HepG2 (cell line): ENCODE measurements around the gene TPRX1. TPM values are rescaled to one million over a fixed set of nuclear protein-coding genes. Genes with fewer than 3 reads are reported as not detected.

Experiments
- DZIP1 ChIP-seq: sonication (generic); formaldehyde crosslinking; IDR thresholded peaks from 2 replicates; pipeline ENCODE4 v1.5.0; 2020; ENCODE audit warnings: mild to moderate bottlenecking, missing genetic modification reagents
- EEA1 ChIP-seq: sonication (generic); formaldehyde crosslinking; IDR thresholded peaks from 2 replicates; pipeline ENCODE4 v1.5.1; 2020; ENCODE audit warnings: mild to moderate bottlenecking, missing genetic modification reagents, borderline replicate concordance
- FOSL2 ChIP-seq: sonication (generic); formaldehyde crosslinking; IDR thresholded peaks from 2 replicates; pipeline ENCODE4 v1.4.0; 2020; ENCODE audit warnings: missing genetic modification reagents
- FOXO4 ChIP-seq: sonication (generic); formaldehyde crosslinking; conservative IDR thresholded peaks from 2 replicates; pipeline ENCODE4 v1.8.1; 2023; ENCODE audit warnings: missing genetic modification reagents
- GATAD1 ChIP-seq: IDR thresholded peaks from 2 replicates; pipeline ENCODE4 v1.6.1; 2016; ENCODE audit warnings: missing genetic modification reagents, missing compliant biosample characterization
- HOXA3 ChIP-seq: sonication (generic); formaldehyde crosslinking; IDR thresholded peaks from 2 replicates; pipeline ENCODE4 v1.5.0; 2020; ENCODE audit warnings: missing genetic modification reagents
- JUN ChIP-seq: sonication (generic); formaldehyde crosslinking; IDR thresholded peaks from 2 replicates; pipeline ENCODE4 v1.4.0; 2020; ENCODE audit warnings: mild to moderate bottlenecking, missing genetic modification reagents
- SNAPC4 ChIP-seq: sonication (generic); formaldehyde crosslinking; IDR thresholded peaks from 2 replicates; pipeline ENCODE4 v1.4.0; 2020; ENCODE audit warnings: mild to moderate bottlenecking, missing genetic modification reagents
- THYN1 ChIP-seq: sonication (generic); formaldehyde crosslinking; IDR thresholded peaks from 2 replicates; pipeline ENCODE4 v1.8.1; 2023; ENCODE audit warnings: low read depth, mild to moderate bottlenecking, moderate library complexity, missing genetic modification reagents, borderline replicate concordance
- ZBTB1 ChIP-seq: sonication (generic); formaldehyde crosslinking; IDR thresholded peaks from 2 replicates; pipeline ENCODE4 v1.4.0; 2020; ENCODE audit warnings: missing genetic modification reagents, borderline replicate concordance
- ZNF256 ChIP-seq: sonication (generic); formaldehyde crosslinking; conservative IDR thresholded peaks from 2 replicates; pipeline ENCODE4 v1.4.0; 2020; ENCODE audit warnings: missing genetic modification reagents
- ZNF512B ChIP-seq: sonication (generic); formaldehyde crosslinking; IDR thresholded peaks from 2 replicates; pipeline ENCODE4 v1.5.1; 2020; ENCODE audit warnings: missing genetic modification reagents, mild to moderate bottlenecking, borderline replicate concordance
- ZNF816 ChIP-seq: sonication (generic); formaldehyde crosslinking; IDR thresholded peaks from 2 replicates; pipeline ENCODE4 v1.8.0; 2022; ENCODE audit warnings: missing genetic modification reagents, mild to moderate bottlenecking, borderline replicate concordance
- ZZZ3 ChIP-seq: sonication (generic); formaldehyde crosslinking; IDR thresholded peaks from 2 replicates; pipeline ENCODE4 v1.4.0; 2020; ENCODE audit warnings: missing genetic modification reagents, mild to moderate bottlenecking, borderline replicate concordance
- polyA plus RNA-seq, 8 experiments: library from polyadenylated mRNA; depleted of rRNA in 3 of 8; stranded (reverse) in 7 of 8; unstranded in 1 of 8; fragments of >200 nt; fragmentation: Illumina TruSeq in 4 of 8; extraction: Trizol in 4 of 8; gene quantifications; 2 replicates each; pipeline versions ENCODE4 v1.2.1 to v1.2.3, GENCODE V29; 2011 to 2016; ENCODE audit warnings: low read depth in 4 of 8, missing spikeins in 1 of 8, mixed read lengths in 1 of 8; ENCODE audit not compliant: insufficient read depth in 1 of 8
- total RNA-seq, 5 experiments: library from RNA; depleted of rRNA; stranded (reverse); fragments of >200 nt; fragmentation: Illumina TruSeq; extraction: Trizol; gene quantifications; 2 replicates each; pipeline ENCODE4 v1.2.3, GENCODE V29; 2016; ENCODE audit warnings: low read depth in 1 of 5

Gene TPRX1
- total and polyA plus RNA-seq, 2 of the 13 experiments (the other 11 are each of a cell fraction or from before 2014, with no cell fraction given), result not detected

- TF ChIP-seq EEA1 (CRISPR knock-in tag) (no peak), JUN (no peak), ZNF816 (no peak), ZNF256 (CRISPR knock-in tag) (no peak), GATAD1 (CRISPR knock-in tag) (no peak), THYN1 (CRISPR knock-in tag) (no peak), SNAPC4 (no peak), ZNF512B (CRISPR knock-in tag) (no peak), DZIP1 (CRISPR knock-in tag) (no peak), ZBTB1 (no peak), HOXA3 (CRISPR knock-in tag) (no peak), ZZZ3 (CRISPR knock-in tag) (no peak), FOSL2 (no peak), FOXO4 (CRISPR knock-in tag) (no peak)
Observed at GRCh38 chr19:47757617-47758442, 46.5 kb downstream of the TPRX1 start (continued).
